GM19467 (cell line): ENCODE data around the gene CLDN12.
A peak's percentile ranks its signal among the peaks of the same experiment; 100 is the strongest.

ENCODE experiments used
- ATAC-seq: cut with Tn5 transposase; IDR thresholded peaks from one replicate; pipeline ENCODE4 v1.9.1; 2021; ENCODE audit warnings: mild to moderate bottlenecking, moderate library complexity; ENCODE audit not compliant: unreplicated experiment

CLDN12 gene

GRCh38 chr7:90403174-90404113, at the start of gene CLDN12:
Gene CLDN12, plus strand, starts transcription at chr7:90403461. Its CDS starts 9,216 bp downstream, at chr7:90412677.
- ATAC-seq: peak; percentile 93

DNA sequence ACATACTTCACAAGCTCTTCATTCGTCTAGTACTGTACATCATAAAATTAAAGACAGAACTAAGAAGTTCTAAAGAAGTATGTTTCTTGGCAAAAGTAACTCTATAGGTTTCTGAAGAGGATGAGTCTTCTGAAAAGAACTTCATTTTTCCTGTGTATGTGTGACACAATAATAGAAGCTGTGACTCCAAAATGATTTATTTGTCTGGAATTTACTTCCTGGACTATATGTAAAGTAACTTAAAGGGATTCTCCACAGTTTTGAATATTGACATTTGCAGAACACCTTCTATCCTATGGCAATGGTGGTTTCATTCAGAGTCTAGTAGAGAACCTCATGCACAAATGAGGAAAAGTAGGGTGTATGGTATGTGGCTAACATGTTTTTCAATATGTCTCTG, 19.8 kb upstream of the CLDN12 start:
- no peak for ATAC-seq

DNA sequence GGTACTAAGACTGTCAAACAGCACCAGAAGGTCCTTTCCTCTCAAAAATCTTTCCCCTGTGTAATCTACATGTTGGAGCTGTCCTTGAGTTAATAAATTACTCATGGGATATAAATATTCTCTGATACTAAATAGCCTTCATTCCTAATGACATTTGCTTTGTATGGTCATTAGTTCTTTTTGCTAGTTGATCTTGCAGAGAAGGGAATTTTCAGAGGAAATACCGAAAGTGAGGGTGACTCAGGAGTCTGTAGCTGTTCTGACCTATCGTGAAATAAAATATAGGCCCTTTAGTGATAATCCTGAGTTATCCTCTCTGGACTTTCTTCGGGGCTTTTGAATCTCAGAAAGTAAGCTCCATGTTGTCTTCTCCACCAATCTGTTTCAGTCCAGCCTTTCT, 19.4 kb upstream of the CLDN12 start:
- no peak for ATAC-seq

DNA sequence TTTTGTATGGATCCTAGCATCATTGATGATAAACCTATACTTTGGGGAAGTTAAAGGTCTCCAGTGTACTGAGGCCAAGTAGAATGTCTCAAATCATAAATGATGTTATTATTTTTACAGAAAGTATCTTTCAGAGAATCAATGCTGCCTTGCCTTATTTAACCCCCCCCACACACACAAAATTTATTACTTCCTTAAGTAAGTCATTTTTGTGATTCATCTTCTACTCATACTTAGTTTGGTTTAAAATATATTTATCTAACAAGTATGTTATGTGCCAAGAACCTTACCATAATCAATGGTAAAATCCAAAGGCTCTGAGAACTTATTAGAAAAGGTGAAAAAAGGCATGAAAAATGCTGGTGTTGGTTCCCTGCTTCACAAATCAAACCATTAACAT, 18.8 kb upstream of the CLDN12 start:
- ATAC-seq: no peak

DNA sequence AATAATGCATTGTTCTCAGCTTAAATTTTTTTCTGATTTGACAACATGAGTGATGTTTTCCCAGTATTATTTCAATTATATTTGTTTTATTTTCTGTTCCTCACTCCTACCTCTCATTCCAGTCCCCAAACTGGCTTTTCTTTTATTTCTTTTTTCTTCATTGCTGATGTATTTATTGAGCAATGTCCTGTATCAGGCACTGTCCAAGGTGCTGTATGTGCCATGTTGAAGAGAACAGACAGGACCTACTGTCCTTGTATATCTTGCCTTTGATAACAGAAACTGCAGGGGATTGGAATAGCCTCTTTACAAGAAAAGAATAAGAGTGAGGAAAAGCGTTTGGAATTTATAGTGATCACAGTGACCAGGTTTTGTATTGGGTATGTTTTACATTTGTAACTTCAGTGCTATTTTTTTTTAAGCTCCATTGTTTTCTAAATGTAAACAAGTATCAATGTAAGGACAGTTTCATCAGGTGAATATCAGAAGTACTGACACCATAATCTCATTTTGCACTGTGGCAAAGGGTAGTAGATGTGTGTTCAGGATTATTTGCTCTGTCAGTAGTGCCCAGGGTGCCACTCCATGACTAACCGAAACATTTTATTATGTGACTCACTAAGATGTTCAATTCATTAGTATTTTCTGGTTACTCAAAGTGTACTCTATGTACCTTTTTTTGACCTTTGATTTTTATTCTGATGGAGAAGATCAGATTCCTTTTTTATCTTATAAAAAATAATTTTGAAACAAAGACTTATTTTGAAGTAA, 15.6 kb upstream of the CLDN12 start:
- ATAC-seq: no peak

- no peak for ATAC-seq
Measured at GRCh38 chr7:90390926-90391325, 12.3 kb upstream of the CLDN12 start.

DNA sequence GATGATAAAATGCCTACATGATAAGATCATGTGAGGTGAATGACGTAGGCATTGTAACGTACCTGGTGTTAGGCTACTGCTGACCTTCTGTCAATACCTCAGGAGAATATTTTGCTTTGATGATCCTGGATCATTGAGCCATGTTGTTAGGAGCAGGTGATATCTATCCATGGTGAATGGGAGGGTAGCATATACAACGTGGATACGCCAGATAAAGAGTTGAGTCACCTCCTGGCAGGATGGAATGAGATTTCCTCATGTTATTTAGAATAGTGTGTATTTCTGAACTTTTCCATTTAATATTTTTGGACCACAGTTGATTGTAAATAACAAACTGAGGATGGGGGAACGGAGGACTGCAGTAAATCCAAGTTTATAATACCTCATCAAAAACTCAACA, 11.8 kb upstream of the CLDN12 start:
- ATAC-seq: no peak

GRCh38 chr7:90396420-90396819, 6.8 kb upstream of the CLDN12 start:
- no peak for ATAC-seq

- no peak for ATAC-seq
Measured at GRCh38 chr7:90401989-90402388, 1.3 kb upstream of the CLDN12 start.

DNA sequence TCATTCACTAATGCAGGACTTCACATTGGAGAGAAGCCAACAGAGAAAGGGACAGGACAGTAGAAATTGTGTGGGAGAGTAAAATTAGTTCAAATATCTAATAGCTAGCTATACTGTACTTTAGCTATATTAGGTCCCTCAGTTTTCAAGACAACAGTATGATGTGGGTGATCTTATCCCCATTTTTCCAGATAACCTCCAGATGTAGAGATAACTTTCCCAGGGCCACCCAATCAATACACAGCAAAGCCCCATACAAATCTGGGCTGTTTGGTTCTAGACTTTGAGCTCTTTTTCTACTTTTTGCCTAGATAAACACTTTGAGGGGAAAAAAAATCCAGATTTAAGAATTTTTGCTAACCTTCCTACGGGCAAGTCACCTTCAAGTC, 482 bp upstream of the CLDN12 start:
- ATAC-seq: no peak

DNA sequence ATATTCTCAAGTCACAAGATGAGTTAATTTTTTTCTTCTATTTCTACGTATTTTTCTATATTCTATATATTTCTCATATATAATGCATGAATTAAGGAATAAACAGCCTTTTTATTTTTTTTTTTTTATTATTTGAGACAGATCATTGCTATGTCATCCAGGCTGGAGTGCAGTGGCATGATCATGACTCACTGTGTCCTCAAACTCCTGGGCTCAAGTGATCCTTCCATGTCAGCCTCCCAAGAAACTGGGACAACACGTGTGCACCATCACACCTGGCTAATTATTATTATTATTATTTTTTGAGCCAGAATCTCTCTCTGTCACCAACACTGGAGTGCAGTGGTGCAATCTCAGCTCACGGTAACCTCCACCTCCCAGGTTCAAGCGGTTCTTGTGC, 1.5 kb downstream of the CLDN12 start:
- ATAC-seq: no peak

DNA sequence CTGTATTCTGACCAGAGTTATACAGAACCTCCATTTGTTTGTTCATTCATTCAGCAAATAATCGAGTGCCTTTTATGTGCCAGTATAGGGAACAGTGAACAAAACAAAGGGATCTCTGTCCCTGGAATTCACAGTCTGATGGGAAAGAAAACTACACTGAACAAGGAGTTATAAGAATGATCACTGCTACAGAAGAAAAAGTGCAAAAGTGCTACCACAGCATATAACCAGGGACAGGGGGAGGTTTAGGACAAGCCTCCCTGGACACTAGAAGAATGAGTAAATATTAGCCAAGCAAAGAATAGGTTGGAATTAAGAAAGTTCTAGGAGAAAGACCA, 4.2 kb downstream of the CLDN12 start:
- ATAC-seq: no peak

GRCh38 chr7:90408142-90408541, 4.9 kb downstream of the CLDN12 start:
- ATAC-seq: no peak

DNA sequence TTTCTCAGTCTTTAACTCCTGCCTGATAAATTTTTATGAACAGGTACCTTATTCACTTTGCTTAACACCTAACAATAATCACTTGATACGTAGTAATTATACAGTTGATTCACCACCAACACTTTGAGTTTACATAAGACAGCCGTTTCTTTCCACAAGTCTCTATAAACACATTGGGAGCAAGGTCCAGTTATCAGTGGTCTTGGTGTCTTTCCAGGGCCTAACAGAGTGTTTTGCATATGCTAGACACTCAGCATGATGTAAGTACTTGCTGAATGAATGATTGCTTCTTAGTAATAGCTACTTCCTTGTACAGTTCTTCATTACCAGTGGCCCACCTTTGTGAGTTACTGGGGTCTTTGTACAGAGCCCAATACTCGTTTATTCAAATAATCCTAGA, 6.4 kb downstream of the CLDN12 start:
- no peak for ATAC-seq

DNA sequence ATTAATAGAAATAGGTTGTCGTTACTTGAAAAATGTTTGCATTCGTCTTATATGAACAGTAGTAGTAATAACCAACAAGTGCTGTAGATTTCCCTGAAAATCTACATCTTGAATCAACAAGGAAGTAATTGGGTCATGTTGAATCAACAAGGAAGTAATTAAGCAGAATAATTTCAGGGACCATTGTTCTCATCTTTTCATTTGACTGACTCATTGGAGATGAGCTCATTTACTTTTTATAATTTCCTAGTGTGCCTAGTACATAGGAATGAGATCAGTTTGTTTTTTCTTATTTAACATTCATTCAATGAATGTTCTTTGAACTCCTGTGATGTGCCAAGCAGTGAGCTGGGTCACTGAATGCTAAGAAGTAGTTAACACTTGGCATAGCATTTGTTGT, 8.2 kb downstream of the CLDN12 start:
- no peak for ATAC-seq

DNA sequence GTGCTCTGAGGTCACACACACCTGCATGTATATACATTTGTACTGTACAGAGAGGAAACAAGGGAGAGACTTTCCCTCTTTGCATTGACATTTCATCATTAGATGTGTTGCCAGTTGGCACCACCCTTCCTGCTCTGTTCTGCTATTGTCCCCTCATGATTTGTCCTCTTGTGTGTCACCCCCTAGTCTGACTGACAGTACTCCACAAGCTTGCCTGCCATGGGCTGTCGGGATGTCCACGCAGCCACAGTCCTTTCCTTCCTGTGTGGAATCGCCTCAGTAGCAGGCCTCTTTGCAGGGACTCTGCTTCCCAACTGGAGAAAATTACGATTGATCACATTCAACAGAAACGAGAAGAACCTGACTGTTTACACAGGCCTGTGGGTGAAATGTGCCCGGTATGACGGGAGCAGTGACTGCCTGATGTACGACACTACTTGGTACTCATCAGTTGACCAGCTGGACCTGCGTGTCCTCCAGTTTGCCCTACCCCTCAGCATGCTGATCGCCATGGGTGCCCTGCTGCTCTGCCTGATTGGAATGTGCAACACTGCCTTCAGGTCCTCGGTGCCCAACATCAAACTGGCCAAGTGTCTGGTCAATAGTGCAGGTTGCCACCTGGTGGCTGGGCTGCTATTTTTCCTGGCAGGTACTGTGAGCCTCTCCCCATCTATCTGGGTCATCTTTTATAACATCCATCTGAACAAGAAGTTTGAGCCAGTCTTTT, 9.4 kb downstream of the CLDN12 start:
- peak; percentile 55 for ATAC-seq

DNA sequence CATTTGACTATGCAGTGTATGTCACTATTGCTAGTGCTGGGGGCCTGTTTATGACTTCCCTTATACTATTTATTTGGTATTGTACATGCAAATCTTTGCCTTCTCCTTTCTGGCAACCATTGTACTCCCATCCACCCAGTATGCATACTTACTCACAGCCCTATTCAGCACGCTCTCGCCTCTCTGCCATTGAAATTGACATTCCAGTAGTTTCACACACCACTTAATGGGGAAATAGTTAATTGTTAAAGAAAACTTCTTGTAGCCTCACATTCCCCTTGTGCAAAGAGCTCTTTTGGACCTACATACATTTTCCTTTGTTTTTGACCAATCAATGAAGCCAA, 9.9 kb downstream of the CLDN12 start:
- ATAC-seq: no peak

DNA sequence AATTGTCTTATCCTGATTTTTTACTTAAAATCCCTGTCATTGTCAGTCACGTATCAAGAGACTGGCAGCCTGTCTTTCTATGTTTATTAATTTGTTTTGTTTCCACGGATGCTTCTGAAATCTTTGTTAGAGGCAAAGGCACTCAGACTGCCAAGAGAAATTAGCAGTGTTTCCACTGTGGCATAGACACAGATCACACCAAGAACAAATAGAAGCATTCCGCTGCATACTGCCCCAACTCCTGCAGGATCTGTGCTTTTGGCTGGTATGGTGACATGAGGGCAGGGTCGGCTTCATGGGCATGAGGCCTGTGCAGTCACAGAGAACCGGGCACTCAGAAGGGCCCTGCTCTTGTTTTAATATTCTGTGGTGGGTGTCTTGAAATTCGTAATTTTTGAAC, 18.4 kb downstream of the CLDN12 start:
- no peak for ATAC-seq

DNA sequence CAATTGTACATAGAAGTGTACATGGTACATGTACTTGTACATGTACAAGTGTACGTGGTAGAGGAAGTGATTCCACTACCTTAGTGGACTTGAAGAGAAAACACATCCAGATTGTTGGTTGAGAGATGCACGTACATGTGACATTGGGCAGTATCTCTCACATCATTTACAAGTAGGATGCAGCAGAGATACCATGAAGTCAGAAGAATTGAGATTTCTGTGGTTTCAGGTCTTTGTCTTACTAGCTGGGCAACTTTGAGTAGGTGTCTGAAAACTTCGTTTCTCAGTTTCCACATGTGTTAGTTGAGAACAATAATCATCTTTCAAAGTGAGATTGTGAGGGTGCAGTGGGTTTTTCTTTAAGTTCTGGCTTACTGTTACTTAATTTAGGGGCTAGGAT, 21.5 kb downstream of the CLDN12 start:
- ATAC-seq: peak; percentile 87

GRCh38 chr7:90425376-90425775, 22.1 kb downstream of the CLDN12 start:
- no peak for ATAC-seq

GRCh38 chr7:90430614-90431460, 27.6 kb downstream of the CLDN12 start:
- no peak for ATAC-seq
